Osteocyte (in vitro differentiated cells): ENCODE results near the gene RAPGEF4. TPM values are rescaled to one million over a fixed set of nuclear protein-coding genes. Genes with fewer than 3 reads are reported as not detected.

Experiments used
- DNase-seq: peaks from one replicate; pipeline ENCODE4 v3.0.0; 2021; ENCODE audit warnings: mixed read lengths; ENCODE audit not compliant: unreplicated experiment; ENCODE audit errors: extremely low spot score
- H3K27ac Mint-ChIP-seq: one replicate; pipeline ENCODE4 v1.8.0; 2021; ENCODE audit warnings: mild to moderate bottlenecking, mixed read lengths; ENCODE audit not compliant: unreplicated experiment
- H3K27me3 Mint-ChIP-seq: one replicate; pipeline ENCODE4 v1.8.0; 2021; ENCODE audit warnings: mixed read lengths; ENCODE audit not compliant: unreplicated experiment
- H3K36me3 Mint-ChIP-seq: one replicate; pipeline ENCODE4 v1.8.0; 2021; ENCODE audit warnings: mixed read lengths; ENCODE audit not compliant: unreplicated experiment
- H3K4me1 Mint-ChIP-seq: one replicate; pipeline ENCODE4 v1.8.0; 2021; ENCODE audit warnings: mixed read lengths; ENCODE audit not compliant: unreplicated experiment
- H3K4me3 Mint-ChIP-seq: one replicate; pipeline ENCODE4 v1.8.0; 2021; ENCODE audit warnings: mild to moderate bottlenecking, moderate library complexity, mixed read lengths; ENCODE audit not compliant: unreplicated experiment
- H3K9me3 Mint-ChIP-seq: one replicate; pipeline ENCODE4 v1.8.0; 2021; ENCODE audit warnings: mixed read lengths; ENCODE audit not compliant: unreplicated experiment
- total RNA-seq: library from RNA; stranded (reverse); gene quantifications from 2 replicates; pipeline ENCODE4 v1.2.1, GENCODE V29; 2021
- TF ChIP-seq, protein P1 (sequence below): fragments of 200-600 bp; sonication (generic); IDR thresholded peaks from 2 replicates; pipeline ENCODE4 v1.5.0; 2021; ENCODE audit warnings: antibody characterized with exemption, mild to moderate bottlenecking, moderate library complexity

RAPGEF4 gene
- total RNA-seq, 1 donor from 2014 or later: 0.91 TPM

DNA sequence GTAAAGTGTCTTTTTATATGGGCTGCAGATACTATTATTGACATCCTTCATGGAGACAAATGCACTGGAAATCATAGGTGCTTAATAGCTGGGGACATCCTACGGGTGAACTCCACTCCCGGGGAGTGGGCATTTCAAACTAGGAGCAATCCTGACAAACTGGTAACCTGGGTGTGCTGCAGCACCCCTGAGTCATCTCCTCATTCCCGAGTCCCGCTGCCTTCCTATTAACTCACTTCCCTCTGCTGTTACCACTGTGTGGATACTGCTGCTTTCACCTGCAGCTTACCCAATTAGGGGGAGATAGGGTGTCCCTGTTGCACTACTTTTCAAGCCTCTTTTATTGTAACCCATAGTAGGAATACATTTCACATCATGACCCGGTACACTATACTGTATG, 134.2 kb downstream of the RAPGEF4 start:
- Mint-ChIP-seq H3K4me3 (no peak overlapping the region), H3K4me1 (no peaks in the 10 kb centered on the region), H3K27me3 (peaks cover 4% of the 10 kb centered on the region), H3K9me3 (no peaks in the 10 kb centered on the region), H3K27ac (no peak overlapping the region), H3K36me3 (no peaks in the 10 kb centered on the region)
- DNase-seq: no peak
- TF ChIP-seq, protein P1, sequence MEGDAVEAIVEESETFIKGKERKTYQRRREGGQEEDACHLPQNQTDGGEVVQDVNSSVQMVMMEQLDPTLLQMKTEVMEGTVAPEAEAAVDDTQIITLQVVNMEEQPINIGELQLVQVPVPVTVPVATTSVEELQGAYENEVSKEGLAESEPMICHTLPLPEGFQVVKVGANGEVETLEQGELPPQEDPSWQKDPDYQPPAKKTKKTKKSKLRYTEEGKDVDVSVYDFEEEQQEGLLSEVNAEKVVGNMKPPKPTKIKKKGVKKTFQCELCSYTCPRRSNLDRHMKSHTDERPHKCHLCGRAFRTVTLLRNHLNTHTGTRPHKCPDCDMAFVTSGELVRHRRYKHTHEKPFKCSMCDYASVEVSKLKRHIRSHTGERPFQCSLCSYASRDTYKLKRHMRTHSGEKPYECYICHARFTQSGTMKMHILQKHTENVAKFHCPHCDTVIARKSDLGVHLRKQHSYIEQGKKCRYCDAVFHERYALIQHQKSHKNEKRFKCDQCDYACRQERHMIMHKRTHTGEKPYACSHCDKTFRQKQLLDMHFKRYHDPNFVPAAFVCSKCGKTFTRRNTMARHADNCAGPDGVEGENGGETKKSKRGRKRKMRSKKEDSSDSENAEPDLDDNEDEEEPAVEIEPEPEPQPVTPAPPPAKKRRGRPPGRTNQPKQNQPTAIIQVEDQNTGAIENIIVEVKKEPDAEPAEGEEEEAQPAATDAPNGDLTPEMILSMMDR: no peak

DNA sequence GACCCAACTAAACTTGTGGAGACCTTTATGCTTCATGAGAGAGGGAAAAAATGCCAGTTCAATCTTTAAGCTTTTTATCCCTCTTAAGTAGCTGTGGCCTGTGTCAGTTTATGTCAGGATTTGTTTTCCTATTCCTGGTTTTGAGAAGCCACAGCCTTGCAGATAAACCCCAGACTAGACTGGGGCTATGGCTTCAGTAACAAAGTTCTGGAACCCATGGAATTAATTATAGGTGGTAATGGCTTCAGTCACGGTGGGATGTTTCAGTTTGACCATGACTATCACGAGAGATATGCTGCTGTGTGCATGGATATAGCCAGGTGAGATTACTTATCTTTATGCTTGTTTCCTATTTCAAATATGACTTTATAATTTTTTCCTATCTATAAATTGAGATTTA, 134.8 kb downstream of the RAPGEF4 start:
- DNase-seq: no peak
- H3K27me3 Mint-ChIP-seq: peaks cover 4% of the 10 kb centered on the region

DNA sequence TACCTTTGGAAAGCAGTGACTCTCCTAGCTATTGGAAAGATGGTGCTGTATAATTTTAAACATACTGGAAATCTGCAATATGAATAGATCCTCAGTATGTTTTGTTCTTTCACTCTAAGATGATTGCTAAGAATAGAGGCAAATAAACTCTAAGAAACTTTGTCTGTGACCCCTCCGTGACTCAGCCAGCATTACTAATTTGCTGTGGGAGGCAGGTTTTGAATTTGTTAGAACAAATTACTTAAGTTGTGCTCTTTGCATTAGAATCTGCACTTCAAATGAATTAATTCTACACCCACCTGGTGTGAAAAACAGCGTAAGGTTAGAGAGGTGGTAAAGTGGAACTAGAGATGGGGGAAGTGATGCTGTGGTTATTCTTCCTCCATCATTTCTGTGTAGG, 142.2 kb downstream of the RAPGEF4 start:
- Mint-ChIP-seq H3K9me3 (peaks cover 6% of the 10 kb centered on the region), H3K27me3 (peaks cover 26% of the 10 kb centered on the region), H3K36me3 (no peaks in the 10 kb centered on the region), H3K4me1 (peaks cover 12% of the 10 kb centered on the region), H3K27ac (no peak overlapping the region), H3K4me3 (no peak overlapping the region)
- TF ChIP-seq, protein P1: no peak
- no peak for DNase-seq

More for the DNA sequence above, 134.8 kb downstream of the RAPGEF4 start:
- Mint-ChIP-seq H3K36me3 (no peaks in the 10 kb centered on the region), H3K27ac (no peak overlapping the region), H3K9me3 (peaks cover under 1% of the 10 kb centered on the region), H3K4me1 (no peaks in the 10 kb centered on the region), H3K4me3 (no peak overlapping the region)
- TF ChIP-seq, protein P1: no peak

DNA sequence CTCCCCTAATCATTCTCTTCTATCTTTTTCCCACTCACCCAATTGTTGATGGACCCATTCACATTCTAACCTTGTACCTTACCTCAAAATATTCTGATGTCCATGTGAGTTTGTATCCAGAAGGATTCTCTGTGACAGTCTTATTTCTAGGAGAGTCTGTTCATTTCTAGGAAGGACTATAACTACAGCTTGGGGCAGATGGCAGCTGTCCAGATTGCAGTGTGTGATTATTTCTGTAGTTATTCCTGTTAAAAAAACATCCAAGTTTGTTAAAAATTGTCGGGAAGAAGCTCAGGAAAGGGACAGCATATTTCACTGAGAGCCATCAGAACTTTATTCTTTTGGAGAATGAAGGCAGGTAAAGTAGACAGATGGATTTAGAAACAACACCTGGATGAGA, 142.6 kb downstream of the RAPGEF4 start:
- Mint-ChIP-seq H3K4me3 (no peak overlapping the region), H3K9me3 (peaks cover 6% of the 10 kb centered on the region), H3K27me3 (peaks cover 26% of the 10 kb centered on the region), H3K4me1 (peaks cover 12% of the 10 kb centered on the region), H3K27ac (no peak overlapping the region), H3K36me3 (no peaks in the 10 kb centered on the region)
- TF ChIP-seq, protein P1: no peak
- DNase-seq: no peak

DNA sequence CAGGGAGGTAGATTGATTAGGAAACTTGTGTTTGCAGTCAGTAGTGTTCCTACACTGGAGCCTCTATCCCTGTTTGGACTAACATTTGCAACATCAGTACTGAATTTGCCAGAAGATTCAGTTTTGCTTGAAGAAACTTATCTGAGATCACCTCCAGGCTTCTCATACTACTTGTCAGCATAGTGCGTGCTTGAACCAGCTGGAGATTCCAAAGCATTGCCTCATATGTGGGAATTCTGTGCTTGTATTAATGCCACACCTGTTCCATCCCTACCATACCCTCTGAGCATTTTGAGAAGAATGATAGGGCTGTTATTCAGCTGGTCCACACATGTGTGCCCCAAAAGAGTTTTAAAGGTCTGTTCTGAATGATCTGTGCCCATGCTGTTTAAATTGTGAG, 148.7 kb downstream of the RAPGEF4 start:
- Mint-ChIP-seq H3K27ac (no peak overlapping the region), H3K4me3 (no peak overlapping the region), H3K36me3 (no peaks in the 10 kb centered on the region), H3K4me1 (peaks cover 4% of the 10 kb centered on the region), H3K27me3 (peaks cover 26% of the 10 kb centered on the region), H3K9me3 (no peaks in the 10 kb centered on the region)
- TF ChIP-seq, protein P1: no peak
- no peak for DNase-seq
